Left cardiac atrium (tissue), 4 donors: Measurements from ENCODE around the gene PLCH1. TPM values are rescaled to one million over a fixed set of nuclear protein-coding genes. Genes with fewer than 3 reads are reported as not detected.
A peak's percentile ranks its signal among the peaks of the same experiment; 100 is the strongest.
"Not testable (repeated sequence)": the region's sequence is repeated elsewhere in the genome, so short reads cannot be mapped to it uniquely, and the experiment has no call there.

ENCODE experiments used
- ATAC-seq, 2 donors: fragments of 200-7000 bp; cut with Tn5 transposase; one replicate each; pipeline ENCODE4 v1.9.1; 2020; ENCODE audit warnings: mild to moderate bottlenecking in 2 of 2, moderate library complexity in 2 of 2
- DNase-seq: peaks from one replicate; pipeline ENCODE4 v3.0.0-alpha.2; 2020
- intact Hi-C, 2 donors: fragments of 100-400 bp; cut with DNase I; formaldehyde crosslinking; loops; one replicate each; pipeline versions ENCODE4 v1.14.1 to v1.15.1; 2022 to 2023
- total RNA-seq, 2 donors: library from RNA; stranded (reverse); fragmentation: NEBNext Ultra II Directional; extraction: Animal tissue kit (Norgen Biotek cat#: 25700); gene quantifications; one replicate each; pipeline ENCODE4 v1.2.1, GENCODE V29; 2021
- donor health status: DM: no; HTN: yes; CAD: no.
- donor health status: DM: no; HTN: yes; CAD: no; lungs with severe emphysema.
- donor health status: DM: yes; HTN: yes; CAD: no.
- donor health status: Dilated cardiomyopathy.

Gene PLCH1
- total RNA-seq, 2 donors from 2014 or later, result 0.39 to 1.3 TPM

GRCh38 chr3:155658006-155658405 is 86.9 kb downstream of the PLCH1 start:
- intact Hi-C loops, result no loop called here
- no peak for DNase-seq
- ATAC-seq, result no peak

- DNase-seq, result no peak
- ATAC-seq, result no peak
- intact Hi-C loops, result no loop called here
These were observed 87.7 kb downstream of the PLCH1 start for GRCh38 chr3:155657161-155657560.

- intact Hi-C loops, result no loop called here
- ATAC-seq (no peak), DNase-seq (no peak)
These were observed 88.4 kb downstream of the PLCH1 start for GRCh38 chr3:155656466-155656865.

GRCh38 chr3:155651489-155652218 is 93.2 kb downstream of the PLCH1 start:
- no peak for ATAC-seq
- DNase-seq, result no peak
- intact Hi-C loops, result no loop called here

GRCh38 chr3:155648013-155648591 is 96.8 kb downstream of the PLCH1 start:
- intact Hi-C loops, result no loop called here
- ATAC-seq (no peak), DNase-seq (no peak)

GRCh38 chr3:155647206-155647605 is 97.7 kb downstream of the PLCH1 start:
- no peak for DNase-seq
- intact Hi-C loops, result no loop called here

GRCh38 chr3:155646669-155647068 is 98.2 kb downstream of the PLCH1 start:
- intact Hi-C loops, result no loop called here
- DNase-seq (no peak), ATAC-seq (no peak)

More at GRCh38 chr3:155647206-155647605, 97.7 kb downstream of the PLCH1 start:
- ATAC-seq, result no peak

GRCh38 chr3:155646128-155646527 is 98.7 kb downstream of the PLCH1 start:
- DNase-seq, result no peak
- intact Hi-C loops, result no loop called here
- peak in 1 of 2 donors; percentile 57 for ATAC-seq

- intact Hi-C loops, result no loop called here
- DNase-seq (no peak), ATAC-seq (no peak)
These were observed 101.2 kb downstream of the PLCH1 start for GRCh38 chr3:155643581-155644165.

GRCh38 chr3:155641956-155642355 is 102.9 kb downstream of the PLCH1 start:
- DNase-seq (no peak), ATAC-seq (no peak)
- intact Hi-C loops, result no loop called here

- intact Hi-C loops, result no loop called here
- ATAC-seq (no peak), DNase-seq (no peak)
These were observed 104.8 kb downstream of the PLCH1 start for GRCh38 chr3:155640098-155640497.

- intact Hi-C loops, result no loop called here
- ATAC-seq (no peak), DNase-seq (no peak)
These were observed 105.3 kb downstream of the PLCH1 start for GRCh38 chr3:155639462-155640055.

GRCh38 chr3:155638461-155638860 is 106.4 kb downstream of the PLCH1 start:
- DNase-seq, ATAC-seq, intact Hi-C loops: not testable (repeated sequence)

- ATAC-seq (no peak), DNase-seq (no peak)
- intact Hi-C loops, result no loop called here
These were observed 107.3 kb downstream of the PLCH1 start for GRCh38 chr3:155637567-155637966.

GRCh38 chr3:155635056-155635455 is 109.8 kb downstream of the PLCH1 start:
- ATAC-seq (no peak), DNase-seq (no peak)
- intact Hi-C loops, result no loop called here

- ATAC-seq (no peak), DNase-seq (no peak)
- intact Hi-C loops, result no loop called here
These were observed 110.7 kb downstream of the PLCH1 start for GRCh38 chr3:155634121-155634719.

- ATAC-seq (no peak), DNase-seq (no peak)
- intact Hi-C loops, result no loop called here
These were observed 113.4 kb downstream of the PLCH1 start for GRCh38 chr3:155631323-155632019.

- DNase-seq (no peak), ATAC-seq (no peak)
- intact Hi-C loops, result no loop called here
These were observed 115.3 kb downstream of the PLCH1 start for GRCh38 chr3:155629556-155629955.

- intact Hi-C loops, result no loop called here
- ATAC-seq (no peak), DNase-seq (no peak)
These were observed 115.8 kb downstream of the PLCH1 start for GRCh38 chr3:155629056-155629455.
